ENCODE results near the gene TAF11L12.
A peak's percentile ranks its signal among the peaks of the same experiment; 100 is the strongest.

DNA sequence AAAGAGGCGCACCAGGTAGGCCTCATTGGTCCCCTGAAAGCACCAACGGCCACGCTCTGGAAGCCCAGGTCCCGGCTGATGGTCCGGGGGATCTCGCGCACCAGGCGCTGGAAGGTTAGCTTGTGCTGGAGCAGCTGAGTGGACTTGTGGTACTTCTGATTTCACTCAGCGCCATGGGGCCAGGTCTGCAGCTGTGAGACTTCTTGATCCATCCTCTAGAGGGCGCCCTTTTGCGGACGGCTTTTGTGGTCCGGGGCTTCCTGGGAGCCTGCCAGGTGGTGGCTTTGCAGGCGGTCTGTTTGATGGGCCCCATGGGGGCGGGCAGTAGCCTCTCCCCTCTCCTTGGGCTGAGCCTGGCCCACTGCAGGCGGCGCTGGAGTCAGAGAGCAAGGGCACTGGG, 10.4 kb downstream of the TAF11L12 start:
- TF ChIP-seq, protein P1, sequence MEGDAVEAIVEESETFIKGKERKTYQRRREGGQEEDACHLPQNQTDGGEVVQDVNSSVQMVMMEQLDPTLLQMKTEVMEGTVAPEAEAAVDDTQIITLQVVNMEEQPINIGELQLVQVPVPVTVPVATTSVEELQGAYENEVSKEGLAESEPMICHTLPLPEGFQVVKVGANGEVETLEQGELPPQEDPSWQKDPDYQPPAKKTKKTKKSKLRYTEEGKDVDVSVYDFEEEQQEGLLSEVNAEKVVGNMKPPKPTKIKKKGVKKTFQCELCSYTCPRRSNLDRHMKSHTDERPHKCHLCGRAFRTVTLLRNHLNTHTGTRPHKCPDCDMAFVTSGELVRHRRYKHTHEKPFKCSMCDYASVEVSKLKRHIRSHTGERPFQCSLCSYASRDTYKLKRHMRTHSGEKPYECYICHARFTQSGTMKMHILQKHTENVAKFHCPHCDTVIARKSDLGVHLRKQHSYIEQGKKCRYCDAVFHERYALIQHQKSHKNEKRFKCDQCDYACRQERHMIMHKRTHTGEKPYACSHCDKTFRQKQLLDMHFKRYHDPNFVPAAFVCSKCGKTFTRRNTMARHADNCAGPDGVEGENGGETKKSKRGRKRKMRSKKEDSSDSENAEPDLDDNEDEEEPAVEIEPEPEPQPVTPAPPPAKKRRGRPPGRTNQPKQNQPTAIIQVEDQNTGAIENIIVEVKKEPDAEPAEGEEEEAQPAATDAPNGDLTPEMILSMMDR (IDR thresholded peaks at IDR 0.05; ENCODE audit: low read length): peak; percentile 50; the same call in 1 of the 2 replicates
- no peak for TF ChIP-seq EZH2 (IDR thresholded peaks at IDR 0.05; ENCODE audit: borderline replicate concordance, low read length)
